HepG2 (cell line): Measurements from ENCODE around the gene KIF1B. TPM values are rescaled to one million over a fixed set of nuclear protein-coding genes. Genes with fewer than 3 reads are reported as not detected.

Experiments used
- BORCS8-MEF2B ChIP-seq: sonication (generic); formaldehyde crosslinking; IDR thresholded peaks from 2 replicates; pipeline ENCODE4 v1.8.0; 2022; ENCODE audit warnings: mild to moderate bottlenecking, missing genetic modification reagents
- DMTF1 ChIP-seq: sonication (generic); formaldehyde crosslinking; IDR thresholded peaks from 2 replicates; pipeline ENCODE4 v1.4.0; 2020; ENCODE audit warnings: mild to moderate bottlenecking, missing genetic modification reagents
- FOXO4 ChIP-seq: sonication (generic); formaldehyde crosslinking; conservative IDR thresholded peaks from 2 replicates; pipeline ENCODE4 v1.8.1; 2023; ENCODE audit warnings: missing genetic modification reagents
- HNF1B ChIP-seq: sonication (generic); formaldehyde crosslinking; IDR thresholded peaks from 2 replicates; pipeline ENCODE4 v1.5.1; 2020; ENCODE audit warnings: mild to moderate bottlenecking, moderate library complexity, missing genetic modification reagents
- KAT7 ChIP-seq: IDR thresholded peaks from 2 replicates; pipeline ENCODE4 v1.6.1; 2018; ENCODE audit warnings: borderline replicate concordance, missing compliant biosample characterization
- MIXL1 ChIP-seq: IDR thresholded peaks from 2 replicates; pipeline ENCODE4 v1.6.1; 2016
- MTERF4 ChIP-seq: sonication (generic); formaldehyde crosslinking; IDR thresholded peaks from 2 replicates; pipeline ENCODE4 v1.8.0; 2023; ENCODE audit warnings: mild to moderate bottlenecking, missing genetic modification reagents
- MYPOP ChIP-seq: sonication (generic); formaldehyde crosslinking; IDR thresholded peaks from 2 replicates; pipeline ENCODE4 v1.8.1; 2023; ENCODE audit warnings: mild to moderate bottlenecking, moderate library complexity, missing genetic modification reagents
- RBFOX2 ChIP-seq: fragments of 200-400 bp; formaldehyde crosslinking; IDR thresholded peaks from 2 replicates; pipeline ENCODE4 v1.6.1; 2017; ENCODE audit warnings: low read depth, mild to moderate bottlenecking, low read length
- STAG1 ChIP-seq: sonication (generic); formaldehyde crosslinking; IDR thresholded peaks from 2 replicates; pipeline ENCODE4 v1.4.0; 2020; ENCODE audit warnings: missing genetic modification reagents
- TMF1 ChIP-seq: sonication (generic); formaldehyde crosslinking; IDR thresholded peaks from 2 replicates; pipeline ENCODE4 v1.8.1; 2022; ENCODE audit warnings: low read depth, missing genetic modification reagents
- TRIM24 ChIP-seq: sonication (generic); formaldehyde crosslinking; IDR thresholded peaks from 2 replicates; pipeline ENCODE4 v1.8.0; 2022; ENCODE audit warnings: mild to moderate bottlenecking, missing genetic modification reagents
- YY1 ChIP-seq: IDR thresholded peaks from 2 replicates; pipeline ENCODE4 v1.6.1; 2011; ENCODE audit warnings: low read length, low read depth, moderate library complexity, mild to moderate bottlenecking; ENCODE audit not compliant: insufficient read depth, insufficient replicate concordance
- ZFP91 ChIP-seq: sonication (generic); formaldehyde crosslinking; IDR thresholded peaks from 2 replicates; pipeline ENCODE4 v1.9.0; 2022; ENCODE audit warnings: missing genetic modification reagents, mild to moderate bottlenecking, borderline replicate concordance
- ZFY ChIP-seq: sonication (generic); formaldehyde crosslinking; IDR thresholded peaks from 2 replicates; pipeline ENCODE4 v1.4.0; 2020; ENCODE audit warnings: missing genetic modification reagents
- ZNF138 ChIP-seq: sonication (generic); formaldehyde crosslinking; IDR thresholded peaks from 2 replicates; pipeline ENCODE4 v1.5.0; 2020; ENCODE audit warnings: mild to moderate bottlenecking, low read depth, missing genetic modification reagents
- ZNF160 ChIP-seq: sonication (generic); formaldehyde crosslinking; IDR thresholded peaks from 2 replicates; pipeline ENCODE4 v1.8.0; 2022; ENCODE audit warnings: mild to moderate bottlenecking, inconsistent platforms, missing genetic modification reagents
- ZNF501 ChIP-seq: sonication (generic); formaldehyde crosslinking; IDR thresholded peaks from 2 replicates; pipeline ENCODE4 v1.5.1; 2020; ENCODE audit warnings: mild to moderate bottlenecking, moderate library complexity, missing genetic modification reagents
- ZNF605 ChIP-seq: sonication (generic); formaldehyde crosslinking; IDR thresholded peaks from 2 replicates; pipeline ENCODE4 v1.8.0; 2022; ENCODE audit warnings: mild to moderate bottlenecking, missing genetic modification reagents
- ZNF737 ChIP-seq: sonication (generic); formaldehyde crosslinking; IDR thresholded peaks from 2 replicates; pipeline ENCODE4 v1.5.0; 2020; ENCODE audit warnings: missing genetic modification reagents, mild to moderate bottlenecking, borderline replicate concordance
- polyA plus RNA-seq, 8 experiments: library from polyadenylated mRNA; depleted of rRNA in 3 of 8; stranded (reverse) in 7 of 8; unstranded in 1 of 8; fragments of >200 nt; fragmentation: Illumina TruSeq in 4 of 8; extraction: Trizol in 4 of 8; gene quantifications; 2 replicates each; pipeline versions ENCODE4 v1.2.1 to v1.2.3, GENCODE V29; 2011 to 2016; ENCODE audit warnings: low read depth in 4 of 8, missing spikeins in 1 of 8, mixed read lengths in 1 of 8; ENCODE audit not compliant: insufficient read depth in 1 of 8
- total RNA-seq, 5 experiments: library from RNA; depleted of rRNA; stranded (reverse); fragments of >200 nt; fragmentation: Illumina TruSeq; extraction: Trizol; gene quantifications; 2 replicates each; pipeline ENCODE4 v1.2.3, GENCODE V29; 2016; ENCODE audit warnings: low read depth in 1 of 5

Gene KIF1B
- total and polyA plus RNA-seq, 2 of the 13 experiments (the other 11 are each of a cell fraction or from before 2014, with no cell fraction given) = 26.7 to 32.5 TPM

- TF ChIP-seq MTERF4 (CRISPR knock-in tag) (peak; percentile 47; the same call in 1 of the 2 replicates), ZFY (CRISPR knock-in tag) (peak; percentile 70; the same call in 1 of the 2 replicates), MIXL1 (CRISPR knock-in tag) (peak; percentile 77), ZFP91 (CRISPR knock-in tag) (peak; percentile 63; the same call in 1 of the 2 replicates), ZNF737 (CRISPR knock-in tag) (0 out of 2 replicates have a peak, but pooled peaks have one; percentile 77), DMTF1 (CRISPR knock-in tag) (no peak), MYPOP (CRISPR knock-in tag) (peak; percentile 73; the same call in 1 of the 2 replicates), TMF1 (CRISPR knock-in tag) (no peak), HNF1B (CRISPR knock-in tag) (peak; percentile 80), RBFOX2 (peak; percentile 31; the same call in 1 of the 2 replicates), ZNF160 (peak; percentile 83), ZNF138 (CRISPR knock-in tag) (no peak), STAG1 (CRISPR knock-in tag) (peak; percentile 26; the same call in 1 of the 2 replicates), FOXO4 (no peak), ZNF501 (CRISPR knock-in tag) (peak; percentile 90), KAT7 (CRISPR knock-in tag) (peak; percentile 29; the same call in 1 of the 2 replicates), TRIM24 (CRISPR knock-in tag) (no peak), ZNF605 (peak; percentile 91; the same call in 1 of the 2 replicates), BORCS8-MEF2B (CRISPR knock-in tag) (peak; percentile 72; the same call in 1 of the 2 replicates), YY1 (peak; percentile 57)
Measured at GRCh38 chr1:10171105-10171767, 39.1 kb upstream of the KIF1B start (continued).
